Endothelial cell of umbilical vein (primary cell): ENCODE results near the gene STUM. TPM values are rescaled to one million over a fixed set of nuclear protein-coding genes. Genes with fewer than 3 reads are reported as not detected.

ENCODE experiments used
- BruUV-seq: library from RNA; stranded (reverse); fragments of 400-500 nt; replicated peaks from 2 replicates; lab custom pipeline; 2021; lab: Mats Ljungman, UMichigan
- CTCF ChIA-PET: fragments of 300-600, 350-600 bp; sonication (Branson Sonifier 250); formaldehyde crosslinking; loops from one replicate; lab custom pipeline; 2021; ENCODE audit warnings: antibody characterized with exemption, inconsistent platforms; lab: Charles Lee
- POLR2A ChIA-PET: fragments of 300-600, 350-600 bp; sonication (Branson Sonifier 250); formaldehyde crosslinking; loops from one replicate; lab custom pipeline; 2021; ENCODE audit warnings: antibody characterized with exemption, inconsistent platforms; lab: Charles Lee
- DNase-seq: peaks from one replicate; pipeline ENCODE4 v3.0.0-alpha.2; 2011; ENCODE audit warnings: low read depth, low spot score
- FAIRE-seq: peaks from 2 replicates; lab custom pipeline; 2011; peaks lifted over from hg19 to GRCh38; lab: Jason Lieb, UNC
- H2AFZ ChIP-seq: 2 replicates; pipeline ENCODE4 v1.6.0; 2012; ENCODE audit warnings: low read depth, low read length, control low read depth, inconsistent platforms
- H3K27ac ChIP-seq: 2 replicates; pipeline ENCODE4 v1.5.1; 2011; ENCODE audit warnings: low read depth, mild to moderate bottlenecking, control low read depth, low read length, moderate library complexity; ENCODE audit not compliant: insufficient read depth
- H3K27me3 ChIP-seq, 2 experiments: 2 replicates each; pipeline versions ENCODE4 v1.6.0 to v1.6.1; 2011; ENCODE audit warnings: low read length in 2 of 2, mixed read lengths in 1 of 2; ENCODE audit not compliant: control insufficient read depth in 2 of 2, insufficient read depth in 2 of 2
- H3K36me3 ChIP-seq, 2 experiments: 2 replicates in 1 of 2; 3 replicates in 1 of 2; pipeline ENCODE4 v1.5.1; 2011; ENCODE audit warnings: low read length in 2 of 2, mild to moderate bottlenecking in 1 of 2, moderate library complexity in 1 of 2; ENCODE audit not compliant: control insufficient read depth in 2 of 2, insufficient read depth in 2 of 2; ENCODE audit errors: extremely low read depth in 1 of 2
- H3K4me1 ChIP-seq: 3 replicates; pipeline ENCODE4 v1.5.1; 2011; ENCODE audit warnings: mild to moderate bottlenecking, low read length; ENCODE audit not compliant: control insufficient read depth, insufficient read depth; ENCODE audit errors: extremely low read depth
- H3K4me2 ChIP-seq: 2 replicates; pipeline ENCODE4 v1.6.1; 2011; ENCODE audit warnings: low read length, control low read depth, mixed read lengths; ENCODE audit not compliant: insufficient read depth
- H3K4me3 ChIP-seq, 3 experiments: fragments of 200-600 bp in 1 of 3; sonication (generic), shearing (Covaris generic) in 1 of 3; replicated peaks in 1 of 3; 2 replicates each; pipeline ENCODE4 v1.5.1; 2011 to 2016; ENCODE audit warnings: control low read depth in 3 of 3, low read length in 3 of 3, mild to moderate bottlenecking in 2 of 3, inconsistent platforms in 1 of 3, low read depth in 1 of 3, moderate library complexity in 1 of 3; ENCODE audit not compliant: insufficient read depth in 1 of 3
- H3K79me2 ChIP-seq: 2 replicates; pipeline ENCODE4 v1.6.0; 2012; ENCODE audit warnings: low read length, inconsistent platforms; ENCODE audit not compliant: control insufficient read depth, insufficient read depth
- H3K9ac ChIP-seq: replicated peaks from 2 replicates; pipeline ENCODE3; 2011; ENCODE audit warnings: low read length, control low read depth; ENCODE audit not compliant: insufficient read depth; ENCODE audit errors: extremely low read depth
- H3K9me1 ChIP-seq: replicated peaks from 3 replicates; pipeline ENCODE4 v1.6.0; 2011; ENCODE audit warnings: mild to moderate bottlenecking, low read length; ENCODE audit not compliant: control insufficient read depth, insufficient read depth; ENCODE audit errors: extremely low read depth
- H3K9me3 ChIP-seq: replicated peaks from 2 replicates; pipeline ENCODE4 v1.5.1; 2012; ENCODE audit warnings: low read length, inconsistent platforms; ENCODE audit not compliant: control insufficient read depth, insufficient read depth
- H4K20me1 ChIP-seq: replicated peaks from 2 replicates; pipeline ENCODE3; 2011; ENCODE audit warnings: mild to moderate bottlenecking, low read length; ENCODE audit not compliant: control insufficient read depth, insufficient read depth; ENCODE audit errors: extremely low read depth
- EZH2 ChIP-seq: IDR thresholded peaks from 2 replicates; pipeline ENCODE4 v1.6.1; 2012; ENCODE audit warnings: borderline replicate concordance, low read depth, mild to moderate bottlenecking, moderate library complexity, low read length, inconsistent platforms; ENCODE audit not compliant: severe bottlenecking
- FOS ChIP-seq: IDR thresholded peaks from 2 replicates; pipeline ENCODE4 v1.6.1; 2011; ENCODE audit warnings: mild to moderate bottlenecking, low read length, moderate library complexity, borderline replicate concordance; ENCODE audit not compliant: insufficient read depth
- GATA2 ChIP-seq: IDR thresholded peaks from 2 replicates; pipeline ENCODE4 v1.7.0; 2011; ENCODE audit warnings: low read depth, mild to moderate bottlenecking, moderate library complexity, mixed read lengths, low read length; ENCODE audit not compliant: insufficient read length, insufficient read depth
- JUN ChIP-seq: IDR thresholded peaks from 2 replicates; pipeline ENCODE4 v1.6.1; 2011; ENCODE audit warnings: borderline replicate concordance, low read depth; ENCODE audit not compliant: insufficient read length, insufficient read depth
- MYC ChIP-seq: IDR thresholded peaks from one replicate; pipeline ENCODE4 v1.6.1; 2011; ENCODE audit warnings: mild to moderate bottlenecking, low read depth, low read length
- POLR2A ChIP-seq: IDR thresholded peaks from 2 replicates; pipeline ENCODE4 v1.6.1; 2012; ENCODE audit warnings: low read depth, mild to moderate bottlenecking, control low read depth, low read length
- POLR2AphosphoS5 ChIP-seq: IDR thresholded peaks from 2 replicates; pipeline ENCODE4 v1.6.1; 2012; ENCODE audit warnings: low read depth, mild to moderate bottlenecking, control low read depth, low read length, moderate library complexity; ENCODE audit not compliant: insufficient read depth
- dilution Hi-C: fragments of 300-500 bp; cut with MboI; formaldehyde crosslinking; loops from one replicate; pipeline ENCODE4 v1.15.0; 2019; ENCODE audit warnings: low sequenced_read_pairs; ENCODE audit not compliant: extremely low pct_ligation_motif_present
- intact Hi-C: fragments of 100-400 bp; cut with micrococcal nuclease; formaldehyde crosslinking; loops from one replicate; pipeline ENCODE4 v1.10.0; 2022
- polyA plus RNA-seq, 4 experiments: library from polyadenylated mRNA; depleted of rRNA in 3 of 4; stranded (reverse) in 3 of 4; unstranded in 1 of 4; fragments of >200 nt; gene quantifications; 2 replicates each; pipeline versions ENCODE4 v1.2.1 to v1.2.3, GENCODE V29; 2011 to 2012; ENCODE audit warnings: missing spikeins in 1 of 4
- total RNA-seq: library from RNA; stranded (reverse); gene quantifications from 2 replicates; pipeline ENCODE4 v1.2.3, GENCODE V29; 2021
- TF ChIP-seq, protein P1 (sequence below): IDR thresholded peaks from 2 replicates; pipeline ENCODE4 v1.6.1; 2011; ENCODE audit not compliant: insufficient read depth, insufficient read length
- TF ChIP-seq, protein P2 (sequence below), 2 donors: IDR thresholded peaks; 1 replicate in 1 of 2; 2 replicates in 1 of 2; pipeline ENCODE4 v1.5.1; 2011; ENCODE audit warnings: low read length in 2 of 2, mild to moderate bottlenecking in 2 of 2, moderate library complexity in 2 of 2, control low read depth in 1 of 2, inconsistent platforms in 1 of 2, low read depth in 1 of 2; ENCODE audit not compliant: insufficient read depth in 1 of 2; ENCODE audit errors: extremely low read depth in 1 of 2

STUM gene
- total and polyA plus RNA-seq, 2 donors (not counting 3 experiments of a cell fraction or from before 2014, with no cell fraction given) = not detected

DNA sequence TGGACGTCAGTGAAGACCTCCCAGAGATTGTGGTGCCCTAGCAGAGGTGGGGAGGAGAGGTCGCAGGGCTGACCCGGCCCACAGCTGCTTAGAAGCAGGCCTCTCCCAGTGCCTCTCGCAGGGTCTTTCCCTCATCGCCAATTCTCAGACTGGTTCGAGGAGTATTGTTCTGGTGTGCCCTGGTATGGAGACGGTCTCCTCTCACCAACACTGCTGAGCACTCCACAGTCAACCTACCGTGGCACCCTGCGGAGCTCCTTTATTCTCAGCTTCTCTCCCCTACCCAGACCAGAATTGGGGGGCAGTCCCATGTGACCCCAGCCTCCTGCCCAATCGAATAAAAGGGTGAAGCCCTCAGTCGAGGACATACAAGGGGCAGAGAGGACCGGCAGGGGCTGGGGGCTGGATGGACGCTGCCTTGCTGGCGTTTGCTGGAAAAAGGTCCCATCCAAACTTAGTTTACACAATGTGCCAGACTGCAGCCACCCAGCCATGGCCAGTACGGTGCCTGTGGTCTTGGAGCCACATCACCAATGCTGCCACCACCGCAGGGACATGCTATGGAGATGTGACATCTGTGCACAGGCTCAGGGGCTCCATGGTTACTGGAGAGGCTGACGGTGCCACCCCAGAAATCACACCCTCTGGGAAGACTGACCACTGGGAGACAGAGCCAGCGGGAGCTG, 80.8 kb downstream of the STUM start:
- Histone ChIP-seq H4K20me1 (no peaks in the 10 kb centered on the region), H3K4me2 (no peak overlapping the region), H3K4me1 (no peaks in the 10 kb centered on the region), H2AFZ (no peak overlapping the region), H3K27ac (no peak overlapping the region), H3K36me3 (no peaks in the 10 kb centered on the region), H3K9me1 (no peaks in the 10 kb centered on the region), H3K9me3 (no peaks in the 10 kb centered on the region), H3K9ac (no peak overlapping the region), H3K79me2 (no peaks in the 10 kb centered on the region), H3K4me3 (no peak overlapping the region), H3K27me3 (no peaks in the 10 kb centered on the region)
- intact Hi-C loops (no loop called here), dilution Hi-C loops (no loop called here)
- CTCF ChIA-PET = interaction anchor here (8.8 kb wide), 1 partner anchor 198 kb away, joined by 85 read pairs; no protein-coding TSS in a partner anchor
- DNase-seq (no peak), FAIRE-seq (no peak)
- BruUV-seq = no TSS peak
- POLR2A ChIA-PET = no interaction called here
- no peak for TF ChIP-seq GATA2
- TF ChIP-seq POLR2A = no peak
- TF ChIP-seq FOS = no peak
- TF ChIP-seq, protein P1, sequence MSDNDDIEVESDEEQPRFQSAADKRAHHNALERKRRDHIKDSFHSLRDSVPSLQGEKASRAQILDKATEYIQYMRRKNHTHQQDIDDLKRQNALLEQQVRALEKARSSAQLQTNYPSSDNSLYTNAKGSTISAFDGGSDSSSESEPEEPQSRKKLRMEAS = no peak
- TF ChIP-seq, protein P2, sequence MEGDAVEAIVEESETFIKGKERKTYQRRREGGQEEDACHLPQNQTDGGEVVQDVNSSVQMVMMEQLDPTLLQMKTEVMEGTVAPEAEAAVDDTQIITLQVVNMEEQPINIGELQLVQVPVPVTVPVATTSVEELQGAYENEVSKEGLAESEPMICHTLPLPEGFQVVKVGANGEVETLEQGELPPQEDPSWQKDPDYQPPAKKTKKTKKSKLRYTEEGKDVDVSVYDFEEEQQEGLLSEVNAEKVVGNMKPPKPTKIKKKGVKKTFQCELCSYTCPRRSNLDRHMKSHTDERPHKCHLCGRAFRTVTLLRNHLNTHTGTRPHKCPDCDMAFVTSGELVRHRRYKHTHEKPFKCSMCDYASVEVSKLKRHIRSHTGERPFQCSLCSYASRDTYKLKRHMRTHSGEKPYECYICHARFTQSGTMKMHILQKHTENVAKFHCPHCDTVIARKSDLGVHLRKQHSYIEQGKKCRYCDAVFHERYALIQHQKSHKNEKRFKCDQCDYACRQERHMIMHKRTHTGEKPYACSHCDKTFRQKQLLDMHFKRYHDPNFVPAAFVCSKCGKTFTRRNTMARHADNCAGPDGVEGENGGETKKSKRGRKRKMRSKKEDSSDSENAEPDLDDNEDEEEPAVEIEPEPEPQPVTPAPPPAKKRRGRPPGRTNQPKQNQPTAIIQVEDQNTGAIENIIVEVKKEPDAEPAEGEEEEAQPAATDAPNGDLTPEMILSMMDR (IDR thresholded peaks at IDR 0.05; ENCODE audit: extremely low read depth in 1 of 2, insufficient read depth in 1 of 2, low read depth in 1 of 2, low read length in 2 of 2) = no peak
- TF ChIP-seq MYC = no peak
- TF ChIP-seq POLR2AphosphoS5 = no peak
- no peak for TF ChIP-seq JUN
- TF ChIP-seq EZH2 = no peak
